ENCODE data around the gene ELF4.

The ELF4 gene

GRCh38 chrX:130084631-130085237 lies 25.6 kb downstream of the ELF4 start:
- Histone ChIP-seq H3K27ac (ENCODE audit: extremely low read depth, low read depth, low read length) (no peak overlapping the region), H3K36me3 (ENCODE audit: control insufficient read depth in 2 of 2, insufficient read depth in 1 of 2, low read length in 2 of 2) (peaks cover 0 to 4% of the 10 kb centered on the region in 2 experiments; a peak in 2 of 3 replicates), H3K4me3 (ENCODE audit: low read depth, low read length) (no peak overlapping the region), H3K9me3 (ENCODE audit: control insufficient read depth, insufficient read depth, low read depth, low read length) (no peaks in the 10 kb centered on the region), H3K4me1 (ENCODE audit: control insufficient read depth, insufficient read depth, low read length) (no peaks in the 10 kb centered on the region)
- CTCF ChIA-PET = interaction anchor here (0.9 to 1.0 kb wide), 2 partner anchors 65 to 481 kb away, joined by 4 read pairs; no protein-coding TSS in a partner anchor
- POLR2A ChIA-PET = no interaction called here
- TF ChIP-seq HOXA7 (CRISPR knock-in tag; IDR thresholded peaks at IDR 0.05; ENCODE audit: borderline replicate concordance) = no peak
- TF ChIP-seq, protein P1, sequence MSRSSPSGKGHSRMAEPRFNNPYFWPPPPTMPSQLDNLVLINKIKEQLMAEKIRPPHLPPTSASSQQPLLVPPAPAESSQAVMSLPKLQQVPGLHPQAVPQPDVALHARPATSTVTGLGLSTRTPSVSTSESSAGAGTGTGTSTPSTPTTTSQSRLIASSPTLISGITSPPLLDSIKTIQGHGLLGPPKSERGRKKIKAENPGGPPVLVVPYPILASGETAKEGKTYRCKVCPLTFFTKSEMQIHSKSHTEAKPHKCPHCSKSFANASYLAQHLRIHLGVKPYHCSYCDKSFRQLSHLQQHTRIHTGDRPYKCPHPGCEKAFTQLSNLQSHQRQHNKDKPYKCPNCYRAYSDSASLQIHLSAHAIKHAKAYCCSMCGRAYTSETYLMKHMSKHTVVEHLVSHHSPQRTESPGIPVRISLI (tag by site-specific recombination; IDR thresholded peaks at IDR 0.05) = no peak
- TF ChIP-seq GLIS2 (tag by site-specific recombination; IDR thresholded peaks at IDR 0.05) = peak; percentile 48; the same call in 1 of the 2 replicates
- TF ChIP-seq GLIS1 (tag by site-specific recombination; IDR thresholded peaks at IDR 0.05) = peak; percentile 41; the same call in 1 of the 2 replicates
- no peak for TF ChIP-seq ZNF266 (tag by site-specific recombination; IDR thresholded peaks at IDR 0.05; ENCODE audit: low read depth)
- no peak for TF ChIP-seq EGR2 (tag by site-specific recombination; IDR thresholded peaks at IDR 0.05; ENCODE audit: low read depth)
- TF ChIP-seq ZNF138 (tag by site-specific recombination; IDR thresholded peaks at IDR 0.05; ENCODE audit: borderline replicate concordance) = no peak
- no peak for TF ChIP-seq ZNF416 (tag by site-specific recombination; IDR thresholded peaks at IDR 0.05)
- no peak for TF ChIP-seq ZNF776 (tag by site-specific recombination; IDR thresholded peaks at IDR 0.05; ENCODE audit: borderline replicate concordance)

GRCh38 chrX:130083656-130084382 lies 26.5 kb downstream of the ELF4 start:
- H3K4me3 ChIP-seq (ENCODE audit: low read depth, low read length) = no peak overlapping the region

DNA sequence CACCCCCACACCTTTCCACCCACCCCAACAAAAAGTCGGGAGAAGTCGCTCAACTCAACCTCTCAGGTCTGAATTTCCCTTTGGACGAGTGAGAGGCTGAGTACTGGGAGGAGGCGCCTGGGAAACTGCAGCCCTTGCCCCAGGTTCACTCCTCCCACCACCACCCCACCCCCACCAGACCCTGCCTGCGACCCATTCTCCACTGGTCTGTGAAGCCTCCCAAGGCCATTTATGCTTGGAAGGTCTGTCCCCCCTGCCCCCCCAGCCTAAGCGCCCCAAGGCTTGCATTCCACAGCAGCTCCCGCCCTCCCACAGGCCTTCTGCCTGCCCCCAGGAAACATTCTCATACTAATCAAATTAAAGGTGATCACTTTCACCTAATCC lies 27.2 kb downstream of the ELF4 start:
- ChIA-PET CTCF (interaction anchor here (0.6 kb wide), 1 partner anchor 8 kb away, joined by 5 read pairs; no protein-coding TSS in a partner anchor), POLR2A (interaction anchor here (0.6 kb wide), 1 partner anchor 172 kb away, joined by 3 read pairs; no protein-coding TSS in a partner anchor)
- Histone ChIP-seq H3K9me3 (ENCODE audit: control insufficient read depth, insufficient read depth, low read depth, low read length) (no peaks in the 10 kb centered on the region), H3K4me1 (ENCODE audit: control insufficient read depth, insufficient read depth, low read length) (no peaks in the 10 kb centered on the region), H3K27ac (ENCODE audit: extremely low read depth, low read depth, low read length) (no peak overlapping the region), H3K36me3 (ENCODE audit: control insufficient read depth in 2 of 2, insufficient read depth in 1 of 2, low read length in 2 of 2) (peaks cover 0 to 4% of the 10 kb centered on the region in 2 experiments; a peak in 2 of 3 replicates), H3K4me3 (ENCODE audit: low read depth, low read length) (no peak overlapping the region)
- TF ChIP-seq, protein P2, sequence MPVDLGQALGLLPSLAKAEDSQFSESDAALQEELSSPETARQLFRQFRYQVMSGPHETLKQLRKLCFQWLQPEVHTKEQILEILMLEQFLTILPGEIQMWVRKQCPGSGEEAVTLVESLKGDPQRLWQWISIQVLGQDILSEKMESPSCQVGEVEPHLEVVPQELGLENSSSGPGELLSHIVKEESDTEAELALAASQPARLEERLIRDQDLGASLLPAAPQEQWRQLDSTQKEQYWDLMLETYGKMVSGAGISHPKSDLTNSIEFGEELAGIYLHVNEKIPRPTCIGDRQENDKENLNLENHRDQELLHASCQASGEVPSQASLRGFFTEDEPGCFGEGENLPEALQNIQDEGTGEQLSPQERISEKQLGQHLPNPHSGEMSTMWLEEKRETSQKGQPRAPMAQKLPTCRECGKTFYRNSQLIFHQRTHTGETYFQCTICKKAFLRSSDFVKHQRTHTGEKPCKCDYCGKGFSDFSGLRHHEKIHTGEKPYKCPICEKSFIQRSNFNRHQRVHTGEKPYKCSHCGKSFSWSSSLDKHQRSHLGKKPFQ (tag by site-specific recombination; IDR thresholded peaks at IDR 0.05) = no peak
- TF ChIP-seq ZNF211 (tag by site-specific recombination; IDR thresholded peaks at IDR 0.05; ENCODE audit: low read depth) (no peak), ZNF354C (tag by site-specific recombination; IDR thresholded peaks at IDR 0.05; ENCODE audit: borderline replicate concordance, low read depth) (no peak), ZNF791 (tag by site-specific recombination; IDR thresholded peaks at IDR 0.05) (no peak), ZNF37A (tag by site-specific recombination; IDR thresholded peaks at IDR 0.05) (no peak), HOXC10 (CRISPR knock-in tag; IDR thresholded peaks at IDR 0.05) (no peak), SALL2 (tag by site-specific recombination; IDR thresholded peaks at IDR 0.05; ENCODE audit: borderline replicate concordance) (no peak), ZNF473 (tag by site-specific recombination; IDR thresholded peaks at IDR 0.05) (no peak), ZNF416 (tag by site-specific recombination; IDR thresholded peaks at IDR 0.05) (no peak), TRIM28 (IDR thresholded peaks at IDR 0.05; ENCODE audit: borderline replicate concordance, low read length) (no peak), ZNF701 (tag by site-specific recombination; IDR thresholded peaks at IDR 0.05) (no peak), ZNF530 (tag by site-specific recombination; IDR thresholded peaks at IDR 0.05; ENCODE audit: low read depth) (no peak)
- TF ChIP-seq, protein P3, sequence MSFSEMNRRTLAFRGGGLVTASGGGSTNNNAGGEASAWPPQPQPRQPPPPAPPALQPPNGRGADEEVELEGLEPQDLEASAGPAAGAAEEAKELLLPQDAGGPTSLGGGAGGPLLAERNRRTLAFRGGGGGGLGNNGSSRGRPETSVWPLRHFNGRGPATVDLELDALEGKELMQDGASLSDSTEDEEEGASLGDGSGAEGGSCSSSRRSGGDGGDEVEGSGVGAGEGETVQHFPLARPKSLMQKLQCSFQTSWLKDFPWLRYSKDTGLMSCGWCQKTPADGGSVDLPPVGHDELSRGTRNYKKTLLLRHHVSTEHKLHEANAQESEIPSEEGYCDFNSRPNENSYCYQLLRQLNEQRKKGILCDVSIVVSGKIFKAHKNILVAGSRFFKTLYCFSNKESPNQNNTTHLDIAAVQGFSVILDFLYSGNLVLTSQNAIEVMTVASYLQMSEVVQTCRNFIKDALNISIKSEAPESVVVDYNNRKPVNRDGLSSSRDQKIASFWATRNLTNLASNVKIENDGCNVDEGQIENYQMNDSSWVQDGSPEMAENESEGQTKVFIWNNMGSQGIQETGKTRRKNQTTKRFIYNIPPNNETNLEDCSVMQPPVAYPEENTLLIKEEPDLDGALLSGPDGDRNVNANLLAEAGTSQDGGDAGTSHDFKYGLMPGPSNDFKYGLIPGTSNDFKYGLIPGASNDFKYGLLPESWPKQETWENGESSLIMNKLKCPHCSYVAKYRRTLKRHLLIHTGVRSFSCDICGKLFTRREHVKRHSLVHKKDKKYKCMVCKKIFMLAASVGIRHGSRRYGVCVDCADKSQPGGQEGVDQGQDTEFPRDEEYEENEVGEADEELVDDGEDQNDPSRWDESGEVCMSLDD (tag by site-specific recombination; IDR thresholded peaks at IDR 0.05) = no peak

More at GRCh38 chrX:130083656-130084382, 26.5 kb downstream of the ELF4 start:
- Histone ChIP-seq H3K4me1 (ENCODE audit: control insufficient read depth, insufficient read depth, low read length) (no peaks in the 10 kb centered on the region), H3K36me3 (ENCODE audit: control insufficient read depth in 2 of 2, insufficient read depth in 1 of 2, low read length in 2 of 2) (peaks cover 0 to 4% of the 10 kb centered on the region in 2 experiments; a peak in 2 of 3 replicates), H3K9me3 (ENCODE audit: control insufficient read depth, insufficient read depth, low read depth, low read length) (no peaks in the 10 kb centered on the region), H3K27ac (ENCODE audit: extremely low read depth, low read depth, low read length) (no peak overlapping the region)
- ChIA-PET POLR2A (no interaction called here), CTCF (interaction anchor here (0.6 to 0.9 kb wide), 2 partner anchors 9 to 480 kb away, joined by 4 to 5 read pairs; no protein-coding TSS in a partner anchor)
- TF ChIP-seq ZNF175 (tag by site-specific recombination; IDR thresholded peaks at IDR 0.05) (no peak), ZNF366 (tag by site-specific recombination; conservative IDR thresholded peaks at IDR 0.05) (peak; percentile 91)
